Activated T-helper 1 cell treated with anti-CD3 and anti-CD28 coated beads, Interleukin-2, amount 50 U/mL, for 16 hours (primary cell): ENCODE measurements around the gene PRKCH.
"Not testable (repeated sequence)": the region's sequence is repeated elsewhere in the genome, so short reads cannot be mapped to it uniquely, and the experiment has no call there.

ENCODE experiments used
- DNase-seq, 2 donors: peaks; one replicate each; pipeline ENCODE4 v3.0.0-alpha.2; 2020; ENCODE audit warnings: low read depth in 1 of 2, low spot score in 1 of 2

PRKCH gene

DNA sequence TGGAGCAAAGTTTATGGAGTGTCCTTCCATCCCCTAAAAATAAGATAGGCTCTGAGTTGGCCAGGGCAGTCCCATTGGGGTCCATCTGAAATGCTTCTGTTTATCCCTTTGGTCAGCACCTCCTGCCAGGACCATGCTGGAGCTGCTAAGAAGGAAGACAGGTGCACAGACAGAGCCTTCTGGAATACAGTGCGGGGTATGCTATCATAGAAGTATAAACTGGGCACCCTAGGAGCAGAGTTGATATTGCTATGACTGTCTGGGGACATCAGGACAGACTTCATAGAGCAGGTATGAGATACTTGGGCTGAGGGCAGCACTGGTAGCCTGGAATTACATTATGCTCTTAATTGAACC is 203.5 kb downstream of the PRKCH start:
- no peak for DNase-seq

DNA sequence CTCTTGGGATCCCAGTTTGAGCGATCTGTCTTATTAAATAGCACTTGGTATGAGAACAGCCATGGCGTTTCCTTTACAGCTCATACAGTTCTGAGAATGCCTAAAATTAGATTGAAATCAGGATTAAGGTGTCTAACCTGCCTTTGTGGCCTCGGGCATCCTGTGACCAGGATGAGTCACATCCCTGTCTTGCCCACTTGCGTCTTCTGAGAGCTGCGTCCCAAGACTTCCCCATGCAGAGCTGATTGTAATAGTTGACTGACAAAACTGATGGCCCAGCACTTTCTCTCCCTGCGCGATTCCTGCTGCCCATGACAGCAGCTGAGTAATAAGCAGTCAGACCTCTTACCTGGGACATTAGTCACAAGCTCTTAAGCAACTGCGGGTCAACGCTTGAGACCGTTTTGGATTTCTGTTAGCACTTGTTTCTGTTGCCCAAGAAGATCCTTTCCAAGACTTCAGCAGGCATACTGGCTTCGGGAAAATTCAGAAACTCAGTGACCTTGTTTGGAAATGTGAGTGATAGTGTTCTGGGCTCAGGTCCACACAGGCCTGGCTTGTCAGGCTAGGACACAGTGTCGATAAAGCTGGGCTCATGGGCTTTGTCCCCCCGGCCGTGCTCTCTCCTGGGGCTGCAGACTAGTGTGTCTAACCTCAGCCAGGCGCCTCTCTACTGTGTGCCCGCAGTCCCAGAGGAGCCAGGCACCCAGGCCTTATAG is 204.1 kb downstream of the PRKCH start:
- DNase-seq = peak; percentile 16 to 51

DNA sequence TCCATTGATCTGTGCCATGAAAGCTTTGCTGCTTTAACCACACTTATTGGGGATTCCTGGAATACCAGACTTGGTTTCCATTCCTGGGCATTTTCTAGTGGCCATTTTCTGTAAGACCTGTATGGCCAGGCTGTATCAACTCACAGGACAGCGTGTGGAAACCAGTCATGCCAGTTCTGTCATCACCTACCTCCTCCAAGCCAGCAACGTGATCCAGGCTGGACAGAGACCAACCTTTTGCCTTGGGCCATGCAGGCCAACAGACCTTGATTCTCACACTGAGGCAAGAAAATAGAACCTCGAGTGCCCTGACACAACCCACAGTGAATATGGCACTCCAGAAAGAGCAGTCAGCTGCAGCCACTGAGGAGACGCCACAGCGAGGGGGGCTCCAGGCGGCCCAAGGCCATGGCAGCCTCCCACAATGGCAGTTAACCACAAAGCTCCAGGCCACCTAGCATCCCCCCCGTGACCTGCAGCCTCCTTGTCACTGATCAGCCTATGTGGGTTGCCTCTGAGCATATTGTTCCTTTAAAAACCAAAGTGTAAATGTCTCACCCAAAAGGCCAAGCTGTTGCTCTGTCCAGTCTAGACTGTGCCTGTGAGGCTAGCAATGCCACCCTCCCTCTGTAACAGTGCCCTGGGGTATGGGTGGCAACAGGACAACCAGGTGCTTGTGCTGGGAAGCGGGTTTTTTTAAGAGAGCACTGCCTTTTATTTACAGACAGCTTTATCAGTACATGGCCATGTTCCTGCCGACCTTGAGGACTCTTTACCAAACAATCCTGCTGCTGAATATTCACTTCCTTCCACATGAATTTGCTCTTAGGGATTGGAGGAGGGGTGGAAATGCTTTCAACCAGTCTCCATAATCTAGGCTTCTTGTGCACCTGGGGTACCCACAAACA is 205.3 kb downstream of the PRKCH start:
- no peak for DNase-seq

DNA sequence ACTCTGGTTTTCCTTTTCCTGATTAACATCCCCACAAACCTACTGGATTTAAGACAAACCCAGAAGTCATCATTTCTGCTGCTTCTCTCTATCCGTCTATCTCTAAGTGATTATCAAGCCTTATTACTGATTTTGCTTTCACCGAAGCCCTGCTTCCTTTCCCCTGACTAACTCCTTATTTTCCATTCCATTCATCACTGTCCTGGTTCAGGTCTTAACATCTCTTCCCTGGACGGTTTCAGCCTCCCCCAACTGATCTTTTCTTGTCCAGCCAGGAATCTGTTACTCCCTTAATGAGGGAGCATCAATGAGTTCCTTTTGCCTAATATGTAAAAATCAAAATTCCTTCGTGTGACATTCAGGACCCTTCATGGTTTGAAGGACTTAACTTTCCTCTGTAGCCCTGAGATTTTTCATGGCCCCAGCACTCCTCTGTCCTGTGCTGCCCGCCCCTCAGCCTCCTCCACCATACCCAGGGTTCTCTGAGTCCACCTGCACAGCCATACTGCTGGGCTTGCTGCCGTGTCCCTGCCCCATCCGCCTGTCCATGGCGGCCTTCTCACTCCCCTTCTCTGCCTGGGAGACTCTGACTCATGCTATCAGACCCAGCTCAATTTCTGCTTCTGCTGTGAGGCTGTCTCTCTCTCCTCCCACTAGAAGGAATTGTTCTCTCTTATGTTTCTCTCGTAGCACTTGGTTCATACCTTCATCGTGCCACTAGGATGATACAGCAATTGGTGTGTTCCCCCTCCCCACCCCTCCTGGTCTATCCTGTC is 206.1 kb downstream of the PRKCH start:
- DNase-seq = no peak

DNA sequence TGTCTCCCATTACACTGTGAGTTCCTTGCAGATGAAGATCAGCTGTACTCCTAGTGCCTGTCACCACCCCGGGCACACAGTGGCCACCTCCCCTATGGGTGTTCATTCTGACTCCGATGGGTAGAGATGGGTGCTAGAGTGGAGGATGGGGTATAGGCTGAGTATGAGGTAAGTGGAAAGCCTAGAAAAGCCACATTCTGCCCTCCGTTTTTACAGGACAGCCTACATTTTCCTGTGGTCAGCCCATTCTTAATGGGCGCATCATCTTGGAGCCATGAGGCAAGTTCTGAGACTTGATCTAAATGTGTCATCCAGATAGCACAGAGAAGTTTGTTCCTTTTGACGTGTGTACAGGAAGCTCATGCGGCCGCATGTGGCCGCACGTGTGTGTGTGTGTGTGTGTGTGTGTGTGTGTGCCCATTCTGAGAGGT is 207.2 kb downstream of the PRKCH start:
- no peak for DNase-seq

DNA sequence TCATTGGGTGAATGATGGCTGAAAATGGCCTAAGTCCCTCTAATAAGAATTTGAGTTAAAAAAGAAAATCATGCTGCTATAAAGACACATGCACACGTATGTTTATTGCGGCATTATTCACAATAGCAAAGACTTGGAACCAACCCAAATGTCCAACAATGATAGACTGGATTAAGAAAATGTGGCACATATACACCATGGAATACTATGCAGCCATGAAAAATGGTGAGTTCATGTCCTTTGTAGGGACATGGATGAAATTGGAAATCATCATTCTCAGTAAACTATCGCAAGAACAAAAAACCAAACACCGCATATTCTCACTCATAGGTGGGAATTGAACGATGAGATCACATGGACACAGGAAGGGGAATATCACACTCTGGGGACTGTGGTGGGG is 208.0 kb downstream of the PRKCH start:
- DNase-seq = not testable (repeated sequence)

DNA sequence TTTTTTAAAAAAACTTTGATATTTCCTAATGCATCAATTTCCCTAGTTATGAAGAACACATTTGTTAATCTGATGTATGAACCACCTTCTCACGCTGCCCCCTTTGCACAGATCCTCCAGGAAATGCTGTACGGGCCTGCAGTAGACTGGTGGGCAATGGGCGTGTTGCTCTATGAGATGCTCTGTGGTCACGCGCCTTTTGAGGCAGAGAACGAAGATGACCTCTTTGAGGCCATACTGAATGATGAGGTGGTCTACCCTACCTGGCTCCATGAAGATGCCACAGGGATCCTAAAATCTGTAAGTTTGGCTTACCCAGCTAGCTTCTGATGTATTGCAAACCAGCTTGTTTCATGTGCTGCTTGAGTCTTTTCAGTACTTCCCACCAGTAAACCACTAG is 208.9 kb downstream of the PRKCH start:
- no peak for DNase-seq

DNA sequence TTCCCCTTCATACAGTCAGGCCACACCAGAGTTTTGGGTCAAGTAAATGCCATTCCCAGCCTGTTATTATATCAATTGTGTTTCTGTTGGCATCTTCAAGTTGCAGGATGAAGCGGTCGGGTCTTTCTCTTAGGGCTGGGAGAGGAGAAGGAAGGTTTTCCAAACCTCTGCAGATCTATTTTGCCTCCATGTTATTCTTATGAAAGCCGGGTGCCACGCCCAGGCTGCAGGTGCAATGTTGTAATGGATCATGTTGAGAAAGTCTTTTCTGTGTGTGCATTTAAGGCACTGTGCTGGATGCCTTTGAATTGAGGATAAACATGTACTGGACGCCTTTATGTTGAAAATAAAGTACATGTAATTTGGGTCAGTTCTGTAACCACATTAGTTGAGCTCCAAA is 209.5 kb downstream of the PRKCH start:
- no peak for DNase-seq

DNA sequence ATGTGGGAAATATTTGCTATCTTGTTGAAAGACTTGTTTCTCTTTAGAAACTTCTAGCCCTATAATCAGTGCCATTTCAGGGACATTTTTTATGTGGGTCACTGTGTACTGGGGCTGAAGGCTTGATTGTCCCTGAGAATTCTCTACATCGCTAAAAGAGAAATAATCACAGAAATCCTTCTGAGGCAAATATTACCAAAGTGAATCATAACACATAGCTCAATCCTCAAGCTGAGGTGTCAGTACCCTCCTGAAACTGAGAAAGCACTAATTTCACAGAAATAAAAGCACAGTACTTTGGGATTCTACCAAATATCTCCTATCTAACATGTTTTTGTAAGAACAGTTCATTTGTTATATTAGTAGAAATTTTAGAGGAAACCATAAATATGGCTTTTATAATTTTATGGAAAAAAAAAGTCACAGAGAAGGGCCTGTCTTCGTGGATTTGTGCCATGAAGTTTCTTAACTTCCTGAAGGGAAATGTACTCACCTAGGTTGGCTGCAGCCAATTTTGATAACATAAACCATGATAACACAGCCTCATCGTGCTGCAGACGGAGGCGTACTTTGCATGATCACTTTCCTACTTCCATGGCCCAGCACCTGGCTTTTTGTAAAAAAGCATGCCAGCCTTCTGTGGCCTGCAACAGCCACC is 210.2 kb downstream of the PRKCH start:
- no peak for DNase-seq

DNA sequence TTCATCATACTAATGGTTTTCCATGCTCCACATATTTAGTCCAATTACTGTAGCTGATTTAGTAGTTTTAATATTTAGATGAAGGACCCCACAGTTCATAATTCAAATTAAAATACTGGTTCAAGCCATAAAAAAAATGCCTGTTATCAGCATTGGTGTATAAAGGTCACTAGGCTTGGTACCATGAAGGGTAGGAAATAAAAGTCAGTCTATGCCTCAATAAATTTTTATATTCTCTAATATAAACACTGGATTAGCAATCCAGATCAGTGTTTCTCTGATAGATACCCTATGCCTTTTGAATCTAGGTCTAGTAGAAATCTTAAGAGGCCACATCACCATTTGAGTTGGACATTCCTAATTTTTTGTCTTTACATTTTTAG is 210.7 kb downstream of the PRKCH start:
- no peak for DNase-seq

DNA sequence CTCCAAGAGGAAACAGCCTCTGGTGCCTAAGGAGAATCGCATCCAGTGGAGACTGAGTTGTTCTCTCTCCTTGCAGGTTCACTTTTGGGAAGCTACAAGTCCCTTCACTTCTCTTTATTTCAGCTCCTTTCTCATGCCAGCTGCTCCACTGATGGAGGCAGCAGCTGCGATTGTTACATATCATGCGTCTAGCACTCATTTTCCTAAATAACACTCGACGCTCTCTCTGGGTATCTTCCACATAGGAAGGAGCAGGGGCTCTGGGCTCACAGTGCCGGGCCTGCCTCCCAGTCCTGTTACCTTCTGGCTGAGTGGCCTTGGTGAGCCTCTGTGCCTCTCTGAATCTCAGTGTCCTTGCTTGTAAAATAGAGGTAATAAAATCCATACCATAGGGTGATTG is 211.4 kb downstream of the PRKCH start:
- DNase-seq = no peak

DNA sequence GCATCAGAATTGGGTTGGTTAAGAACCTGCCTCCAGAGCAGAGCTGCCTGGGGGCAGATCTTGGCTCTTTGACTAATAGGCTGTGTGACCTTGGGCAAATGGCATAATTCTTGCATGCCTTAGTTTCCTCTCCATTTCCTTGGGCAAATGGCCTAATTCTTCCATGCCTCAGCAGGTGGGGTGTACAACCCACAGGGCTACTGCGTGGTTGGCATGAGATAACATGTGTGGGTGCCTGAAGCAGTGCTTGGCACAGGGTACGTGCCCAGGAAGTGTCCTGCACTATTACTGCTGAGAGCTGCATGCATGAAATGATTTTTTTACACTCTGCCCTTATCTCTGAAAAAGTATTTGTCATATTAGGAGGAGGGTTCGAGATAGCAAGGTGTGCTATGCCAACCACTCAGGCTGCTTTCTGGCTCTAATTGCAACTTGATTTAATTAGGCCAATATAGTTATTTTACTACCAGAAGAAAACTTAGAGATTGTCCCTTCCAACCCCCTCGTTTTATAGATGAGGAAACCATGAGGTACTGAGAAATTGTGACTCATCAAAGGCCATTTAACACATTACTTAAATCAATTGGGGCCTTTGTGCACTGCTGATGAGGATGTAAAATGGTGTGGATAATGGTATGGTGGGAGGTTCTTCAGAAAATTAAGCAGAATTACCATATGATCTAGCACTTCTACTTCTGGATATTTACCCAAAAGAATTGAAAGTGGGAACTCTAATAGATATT is 212.3 kb downstream of the PRKCH start:
- no peak for DNase-seq

DNA sequence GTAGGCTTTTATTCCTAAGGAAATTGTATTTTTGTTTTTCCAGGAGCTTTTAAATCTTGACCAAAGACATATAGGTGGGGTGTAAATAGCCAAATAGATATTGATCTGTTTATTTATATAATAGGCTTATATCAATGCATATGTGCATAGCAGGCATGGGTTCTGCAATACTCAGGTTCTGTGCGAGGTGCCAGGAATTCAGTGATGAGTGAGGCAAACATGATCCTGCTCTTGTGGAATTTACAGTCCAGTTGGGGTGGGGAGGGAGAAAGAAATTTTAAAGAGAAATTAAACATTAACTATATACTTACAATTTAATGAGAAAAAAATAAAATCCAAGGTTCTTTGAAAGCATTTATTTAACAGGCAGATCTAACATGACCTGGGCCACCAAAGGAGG is 213.7 kb downstream of the PRKCH start:
- DNase-seq = no peak

DNA sequence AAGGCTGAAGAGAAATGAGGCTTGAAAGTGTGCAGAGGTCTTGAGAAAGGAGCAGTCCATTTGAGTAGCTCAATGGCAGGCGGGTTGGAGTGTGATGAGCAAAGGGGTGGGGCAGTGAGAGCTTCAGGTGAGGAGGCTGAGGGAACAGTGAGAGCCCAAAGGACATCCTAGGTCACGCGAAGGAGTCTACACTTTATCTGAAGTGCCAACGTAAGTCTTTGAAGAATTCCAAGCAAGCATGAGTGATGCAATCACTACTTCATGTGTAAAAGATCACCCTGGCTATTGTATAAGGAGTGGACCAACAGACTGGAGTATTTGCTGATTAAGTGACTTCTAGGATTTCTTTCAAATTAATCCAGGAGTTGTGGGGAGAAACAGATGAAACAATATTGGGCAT is 214.1 kb downstream of the PRKCH start:
- no peak for DNase-seq

DNA sequence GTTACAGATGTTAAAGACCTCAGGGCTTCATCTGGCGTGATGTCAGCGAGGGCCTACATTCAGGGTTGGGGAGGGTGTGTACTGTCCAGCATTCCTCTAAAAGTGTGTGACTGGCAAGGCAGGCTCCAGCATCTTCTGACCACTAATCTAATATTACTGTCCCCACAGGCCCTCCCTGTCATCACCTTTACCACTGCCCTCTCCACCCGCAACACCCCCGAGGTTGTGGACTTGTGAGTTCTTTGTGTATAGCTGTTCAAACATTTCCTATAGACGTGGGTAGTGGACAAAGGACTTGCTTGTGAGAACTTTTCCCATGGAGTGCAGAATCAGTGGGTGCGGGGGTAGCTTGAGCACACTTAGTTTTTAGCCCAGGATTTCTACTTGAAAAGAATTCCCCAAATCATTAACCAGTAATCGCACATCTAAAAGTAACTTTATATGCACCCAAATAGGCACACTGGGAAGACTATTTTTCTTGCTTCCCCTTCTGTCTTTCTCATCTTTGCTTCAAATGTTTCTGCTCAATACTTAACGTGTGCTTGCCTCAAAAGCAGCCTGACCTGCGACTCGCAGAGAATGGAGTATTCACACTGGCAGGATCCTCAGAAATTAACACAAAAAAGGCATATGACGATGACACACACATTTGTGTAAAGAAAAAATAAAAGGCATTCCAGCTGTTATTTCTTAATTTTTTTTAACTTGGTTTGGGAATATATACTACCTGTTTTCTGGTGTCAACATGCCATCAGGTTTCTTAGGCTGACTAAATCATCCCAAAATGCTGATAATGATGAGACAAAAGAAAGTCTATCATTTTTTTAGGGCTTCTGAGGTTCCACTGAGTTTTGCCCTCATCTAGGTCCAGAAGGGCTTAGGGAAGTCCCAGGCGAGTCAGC is 215.5 kb downstream of the PRKCH start:
- no peak for DNase-seq

DNA sequence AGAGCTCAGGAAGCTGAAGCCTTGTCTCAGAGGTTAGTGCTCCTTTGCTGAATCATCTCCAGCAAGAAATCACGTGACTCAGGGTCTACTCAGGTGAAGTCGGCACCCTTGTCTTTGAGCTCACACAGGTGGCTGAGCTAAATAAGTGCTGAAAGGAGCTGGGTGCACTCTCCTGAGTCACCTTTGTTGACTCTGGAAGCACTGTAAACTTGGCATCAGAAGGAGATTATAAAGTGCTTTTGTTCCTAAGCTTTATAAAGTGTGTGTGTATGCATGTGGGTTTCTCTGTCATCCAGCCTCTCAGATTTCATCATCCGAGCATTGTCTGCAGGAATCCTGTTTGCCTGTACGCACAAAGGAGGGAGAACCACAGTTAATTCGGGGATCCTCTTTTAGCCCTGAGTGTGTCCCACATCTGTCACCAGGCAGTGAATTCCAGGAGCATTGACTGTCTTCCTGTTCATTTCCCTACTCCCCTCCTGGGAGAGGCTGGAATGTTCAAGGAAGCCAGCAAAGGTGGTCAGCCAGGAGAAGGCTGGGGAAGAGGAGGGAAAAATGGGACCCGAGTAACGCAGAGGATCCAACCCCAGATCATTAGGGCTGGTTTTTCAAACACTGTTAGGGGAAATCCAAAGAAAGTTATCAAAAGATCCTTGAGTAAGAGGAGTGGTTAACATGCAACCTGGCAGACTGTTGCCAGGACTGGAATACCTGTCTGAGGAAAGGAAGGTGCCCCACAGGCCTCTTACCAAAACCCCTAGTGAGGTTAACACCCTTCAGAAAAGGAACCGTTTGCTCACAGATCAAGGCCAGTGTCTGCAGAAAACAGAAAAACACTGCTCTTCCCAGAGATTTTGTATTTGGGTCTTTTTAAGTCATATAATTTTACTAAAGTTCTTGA is 216.4 kb downstream of the PRKCH start:
- DNase-seq = peak in 1 of 2 donors; percentile 25

DNA sequence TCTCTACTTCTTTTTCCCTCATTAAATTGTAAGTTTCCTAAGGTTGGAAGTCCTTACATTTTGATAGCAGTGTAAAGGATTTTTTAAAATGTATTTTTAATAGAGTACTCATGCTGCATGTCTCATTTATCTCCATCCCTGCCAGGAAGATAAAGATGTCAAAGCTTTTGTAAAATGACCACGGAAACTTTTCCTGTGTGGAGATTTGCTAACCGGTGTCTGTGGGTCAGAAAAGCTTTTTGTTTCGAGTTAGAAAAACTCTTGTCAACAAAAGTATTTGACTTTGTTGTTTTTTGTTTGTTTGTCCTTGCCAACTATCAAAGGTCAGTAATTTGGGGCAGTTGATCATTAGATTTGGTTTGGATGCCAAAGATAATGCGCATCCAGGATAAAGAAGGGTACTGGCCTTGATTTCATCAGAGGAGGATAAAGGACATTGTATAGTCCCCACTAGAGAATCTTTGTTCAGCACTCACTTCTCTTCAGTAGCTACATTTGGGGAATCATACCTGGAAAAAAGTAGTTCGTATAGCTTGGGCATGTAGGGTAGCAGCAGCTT is 217.2 kb downstream of the PRKCH start:
- DNase-seq = no peak

DNA sequence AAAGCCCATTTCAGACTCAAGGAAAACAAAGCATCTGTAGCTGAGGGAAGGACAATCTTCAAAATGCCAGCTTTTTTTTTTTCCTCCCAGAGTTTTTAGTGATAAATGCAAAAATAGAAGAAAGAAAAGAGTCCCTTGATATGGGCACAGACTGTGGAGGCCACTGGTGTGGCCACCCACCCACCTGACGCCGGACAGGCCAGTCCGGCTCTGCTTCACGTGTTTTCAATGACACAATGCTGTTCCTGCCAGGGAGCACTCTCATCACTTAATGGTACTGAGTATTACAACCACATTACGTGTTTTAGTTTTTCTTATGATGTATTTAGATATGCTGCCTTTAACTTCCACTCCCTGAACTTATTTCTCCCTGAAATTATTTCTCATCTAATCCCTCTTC is 218.3 kb downstream of the PRKCH start:
- DNase-seq = no peak
